GM21529 (cell line): ENCODE results near the gene MID1.

Source experiments
- ATAC-seq: cut with Tn5 transposase; IDR thresholded peaks from one replicate; pipeline ENCODE4 v1.9.1; 2021; ENCODE audit not compliant: unreplicated experiment

The MID1 gene

GRCh38 chrX:10578527-10578926 lies 41.9 kb downstream of the MID1 start:
- no peak for ATAC-seq

- ATAC-seq, result no peak
These were observed 42.5 kb downstream of the MID1 start for GRCh38 chrX:10577853-10578252.

GRCh38 chrX:10576777-10577447 lies 43.5 kb downstream of the MID1 start:
- ATAC-seq, result no peak

GRCh38 chrX:10576186-10576585 lies 44.2 kb downstream of the MID1 start:
- ATAC-seq, result no peak

- ATAC-seq, result no peak
These were observed 45.7 kb downstream of the MID1 start for GRCh38 chrX:10574663-10575062.

GRCh38 chrX:10571260-10571659 lies 49.1 kb downstream of the MID1 start:
- no peak for ATAC-seq

GRCh38 chrX:10570601-10571000 lies 49.8 kb downstream of the MID1 start:
- no peak for ATAC-seq

GRCh38 chrX:10569946-10570345 lies 50.4 kb downstream of the MID1 start:
- ATAC-seq, result no peak

GRCh38 chrX:10568428-10568827 lies 52.0 kb downstream of the MID1 start:
- no peak for ATAC-seq

- no peak for ATAC-seq
These were observed 53.2 kb downstream of the MID1 start for GRCh38 chrX:10567136-10567535.

GRCh38 chrX:10566716-10567097 lies 53.7 kb downstream of the MID1 start:
- ATAC-seq, result no peak

- no peak for ATAC-seq
These were observed 55.9 kb downstream of the MID1 start for GRCh38 chrX:10564484-10564883.

GRCh38 chrX:10557166-10557565 lies 63.2 kb downstream of the MID1 start:
- ATAC-seq, result no peak

GRCh38 chrX:10556405-10556804 lies 64.0 kb downstream of the MID1 start:
- ATAC-seq, result no peak

- no peak for ATAC-seq
These were observed 64.5 kb downstream of the MID1 start for GRCh38 chrX:10555846-10556245.

GRCh38 chrX:10554612-10555270 lies 65.6 kb downstream of the MID1 start:
- ATAC-seq, result no peak

GRCh38 chrX:10549280-10549679 lies 71.1 kb downstream of the MID1 start:
- ATAC-seq, result no peak

GRCh38 chrX:10548688-10549087 lies 71.7 kb downstream of the MID1 start:
- no peak for ATAC-seq

GRCh38 chrX:10545882-10546281 lies 74.5 kb downstream of the MID1 start:
- ATAC-seq, result no peak

- no peak for ATAC-seq
These were observed 77.8 kb downstream of the MID1 start for GRCh38 chrX:10542586-10542985.

GRCh38 chrX:10538831-10539230 lies 81.6 kb downstream of the MID1 start:
- no peak for ATAC-seq

GRCh38 chrX:10537308-10537707 lies 83.1 kb downstream of the MID1 start:
- no peak for ATAC-seq

- ATAC-seq, result no peak
These were observed 83.6 kb downstream of the MID1 start for GRCh38 chrX:10536744-10537143.
